ENCODE data around the gene AP1G1. TPM values are rescaled to one million over a fixed set of nuclear protein-coding genes. Genes with fewer than 3 reads are reported as not detected.
"Not testable (repeated sequence)": the region's sequence is repeated elsewhere in the genome, so short reads cannot be mapped to it uniquely, and the experiment has no call there.

Gene AP1G1
- total and polyA plus RNA-seq, 2 donors: 21.8 to 100 TPM

GRCh38 chr16:71792176-71792575, 16.5 kb downstream of the AP1G1 start:
- Histone ChIP-seq H3K4me3 (ENCODE audit: low read depth, low read length) (no peak overlapping the region), H3K36me3 (ENCODE audit: insufficient read depth) (no peaks in the 10 kb centered on the region), H3K27ac (ENCODE audit: low read depth) (no peak overlapping the region), H3K4me1 (ENCODE audit: insufficient read depth) (peaks cover 2% of the 10 kb centered on the region)
- WGBS: 86% methylated on average over 3 of the region's 3 CpGs
- no peak for DNase-seq (ENCODE audit: extremely low spot score)

- not testable (repeated sequence) for H3K36me3 ChIP-seq (ENCODE audit: insufficient read depth); H3K4me1 ChIP-seq (ENCODE audit: insufficient read depth); H3K27ac ChIP-seq (ENCODE audit: low read depth); DNase-seq (ENCODE audit: extremely low spot score); H3K4me3 ChIP-seq (ENCODE audit: low read depth, low read length)
- WGBS: 96% methylated on average over 3 of the region's 3 CpGs
Measured at GRCh38 chr16:71790329-71790728, 18.3 kb downstream of the AP1G1 start.

GRCh38 chr16:71789136-71789535, 19.5 kb downstream of the AP1G1 start:
- Histone ChIP-seq H3K4me3 (ENCODE audit: low read depth, low read length) (no peak overlapping the region), H3K27ac (ENCODE audit: low read depth) (no peak overlapping the region), H3K4me1 (ENCODE audit: insufficient read depth) (peaks cover 2% of the 10 kb centered on the region), H3K36me3 (ENCODE audit: insufficient read depth) (no peaks in the 10 kb centered on the region)
- WGBS: 72% methylated on average over 8 of the region's 8 CpGs
- no peak for DNase-seq (ENCODE audit: extremely low spot score)

GRCh38 chr16:71788578-71788977, 20.1 kb downstream of the AP1G1 start:
- WGBS: 91% methylated on average over 2 of the region's 2 CpGs
- Histone ChIP-seq H3K4me3 (ENCODE audit: low read depth, low read length) (no peak overlapping the region), H3K4me1 (ENCODE audit: insufficient read depth) (peaks cover 2% of the 10 kb centered on the region), H3K27ac (ENCODE audit: low read depth) (no peak overlapping the region), H3K36me3 (ENCODE audit: insufficient read depth) (no peaks in the 10 kb centered on the region)
- DNase-seq (ENCODE audit: extremely low spot score): no peak

- over 99% methylated on average over 3 of the region's 3 CpGs for WGBS
- H3K27ac ChIP-seq (ENCODE audit: low read depth): not testable (repeated sequence)
Measured at GRCh38 chr16:71785143-71785542, 23.5 kb downstream of the AP1G1 start.

GRCh38 chr16:71784093-71784492, 24.5 kb downstream of the AP1G1 start:
- H3K4me1 ChIP-seq (ENCODE audit: insufficient read depth): no peaks in the 10 kb centered on the region
- H3K27ac ChIP-seq (ENCODE audit: low read depth): no peak overlapping the region
- no peak overlapping the region for H3K4me3 ChIP-seq (ENCODE audit: low read depth, low read length)
- WGBS: 89% methylated on average over 2 of the region's 2 CpGs
- H3K36me3 ChIP-seq (ENCODE audit: insufficient read depth): no peaks in the 10 kb centered on the region
- no peak for DNase-seq (ENCODE audit: extremely low spot score)

More at GRCh38 chr16:71785143-71785542, 23.5 kb downstream of the AP1G1 start:
- H3K4me3 ChIP-seq (ENCODE audit: low read depth, low read length); DNase-seq (ENCODE audit: extremely low spot score); H3K4me1 ChIP-seq (ENCODE audit: insufficient read depth); H3K36me3 ChIP-seq (ENCODE audit: insufficient read depth): not testable (repeated sequence)

GRCh38 chr16:71781741-71782140, 26.9 kb downstream of the AP1G1 start:
- no peak overlapping the region for H3K4me3 ChIP-seq (ENCODE audit: low read depth, low read length)
- no peaks in the 10 kb centered on the region for H3K4me1 ChIP-seq (ENCODE audit: insufficient read depth)
- whole genome bisulfite sequencing: 38% methylated on average over 3 of the region's 3 CpGs
- no peak overlapping the region for H3K27ac ChIP-seq (ENCODE audit: low read depth)
- no peaks in the 10 kb centered on the region for H3K36me3 ChIP-seq (ENCODE audit: insufficient read depth)
- DNase-seq (ENCODE audit: extremely low spot score): no peak

- Histone ChIP-seq H3K36me3 (ENCODE audit: insufficient read depth) (no peaks in the 10 kb centered on the region), H3K4me3 (ENCODE audit: low read depth, low read length) (no peak overlapping the region), H3K4me1 (ENCODE audit: insufficient read depth) (no peaks in the 10 kb centered on the region), H3K27ac (ENCODE audit: low read depth) (no peak overlapping the region)
- no peak for DNase-seq (ENCODE audit: extremely low spot score)
- WGBS: 98% methylated on average over 6 of the region's 6 CpGs
Measured at GRCh38 chr16:71780521-71781089, 28.0 kb downstream of the AP1G1 start.

GRCh38 chr16:71778780-71779179, 29.9 kb downstream of the AP1G1 start:
- H3K4me3 ChIP-seq (ENCODE audit: low read depth, low read length): no peak overlapping the region
- no peak overlapping the region for H3K27ac ChIP-seq (ENCODE audit: low read depth)
- H3K36me3 ChIP-seq (ENCODE audit: insufficient read depth): no peaks in the 10 kb centered on the region
- no peaks in the 10 kb centered on the region for H3K4me1 ChIP-seq (ENCODE audit: insufficient read depth)
- no peak for DNase-seq (ENCODE audit: extremely low spot score)
- 84% methylated on average over 5 of the region's 5 CpGs for WGBS

- no peaks in the 10 kb centered on the region for H3K4me1 ChIP-seq (ENCODE audit: insufficient read depth)
- H3K36me3 ChIP-seq (ENCODE audit: insufficient read depth): no peaks in the 10 kb centered on the region
- no peak for DNase-seq (ENCODE audit: extremely low spot score)
- WGBS: 95% methylated on average over 10 of the region's 10 CpGs
- no peak overlapping the region for H3K4me3 ChIP-seq (ENCODE audit: low read depth, low read length)
- H3K27ac ChIP-seq (ENCODE audit: low read depth): no peak overlapping the region
Measured at GRCh38 chr16:71777329-71777728, 31.3 kb downstream of the AP1G1 start.

- no peaks in the 10 kb centered on the region for H3K4me1 ChIP-seq (ENCODE audit: insufficient read depth)
- no peak overlapping the region for H3K27ac ChIP-seq (ENCODE audit: low read depth)
- no peak overlapping the region for H3K4me3 ChIP-seq (ENCODE audit: low read depth, low read length)
- WGBS: 94% methylated on average over 4 of the region's 4 CpGs
- H3K36me3 ChIP-seq (ENCODE audit: insufficient read depth): no peaks in the 10 kb centered on the region
- no peak for DNase-seq (ENCODE audit: extremely low spot score)
Measured at GRCh38 chr16:71775949-71776348, 32.7 kb downstream of the AP1G1 start.

- Histone ChIP-seq H3K36me3 (ENCODE audit: insufficient read depth) (peaks cover 4% of the 10 kb centered on the region), H3K4me3 (ENCODE audit: low read depth, low read length) (no peak overlapping the region), H3K27ac (ENCODE audit: low read depth) (no peak overlapping the region), H3K4me1 (ENCODE audit: insufficient read depth) (no peaks in the 10 kb centered on the region)
- DNase-seq (ENCODE audit: extremely low spot score): no peak
Measured at GRCh38 chr16:71771571-71771970, 37.1 kb downstream of the AP1G1 start.

- 98% methylated on average over 1 of the region's 1 CpG for WGBS
- Histone ChIP-seq H3K4me3 (ENCODE audit: low read depth, low read length) (no peak overlapping the region), H3K36me3 (ENCODE audit: insufficient read depth) (peaks cover 4% of the 10 kb centered on the region), H3K4me1 (ENCODE audit: insufficient read depth) (no peaks in the 10 kb centered on the region), H3K27ac (ENCODE audit: low read depth) (no peak overlapping the region)
- DNase-seq (ENCODE audit: extremely low spot score): no peak
Measured at GRCh38 chr16:71769222-71769621, 39.4 kb downstream of the AP1G1 start.

- WGBS: 70% methylated on average over 3 of the region's 3 CpGs
- Histone ChIP-seq H3K4me3 (ENCODE audit: low read depth, low read length) (no peak overlapping the region), H3K4me1 (ENCODE audit: insufficient read depth) (no peaks in the 10 kb centered on the region), H3K27ac (ENCODE audit: low read depth) (no peak overlapping the region), H3K36me3 (ENCODE audit: insufficient read depth) (peaks cover 4% of the 10 kb centered on the region)
- no peak for DNase-seq (ENCODE audit: extremely low spot score)
Measured at GRCh38 chr16:71767060-71767900, 41.4 kb downstream of the AP1G1 start.
